Fibroblast of lung (primary cell): ENCODE data around the gene ACTN1.

ENCODE experiments used
- EZH2 ChIP-seq: IDR thresholded peaks from 2 replicates; pipeline ENCODE4 v1.5.1; 2012; ENCODE audit warnings: low read length, control low read depth, mild to moderate bottlenecking; ENCODE audit errors: missing control alignments
- TF ChIP-seq, protein P1 (sequence below), 2 donors: IDR thresholded peaks in 1 of 2; conservative IDR thresholded peaks in 1 of 2; 1 replicate in 1 of 2; 2 replicates in 1 of 2; pipeline ENCODE4 v1.5.1; 2011 to 2012; ENCODE audit warnings: low read length in 2 of 2, control low read depth in 1 of 2, inconsistent platforms in 1 of 2, low read depth in 1 of 2, mild to moderate bottlenecking in 1 of 2

DNA sequence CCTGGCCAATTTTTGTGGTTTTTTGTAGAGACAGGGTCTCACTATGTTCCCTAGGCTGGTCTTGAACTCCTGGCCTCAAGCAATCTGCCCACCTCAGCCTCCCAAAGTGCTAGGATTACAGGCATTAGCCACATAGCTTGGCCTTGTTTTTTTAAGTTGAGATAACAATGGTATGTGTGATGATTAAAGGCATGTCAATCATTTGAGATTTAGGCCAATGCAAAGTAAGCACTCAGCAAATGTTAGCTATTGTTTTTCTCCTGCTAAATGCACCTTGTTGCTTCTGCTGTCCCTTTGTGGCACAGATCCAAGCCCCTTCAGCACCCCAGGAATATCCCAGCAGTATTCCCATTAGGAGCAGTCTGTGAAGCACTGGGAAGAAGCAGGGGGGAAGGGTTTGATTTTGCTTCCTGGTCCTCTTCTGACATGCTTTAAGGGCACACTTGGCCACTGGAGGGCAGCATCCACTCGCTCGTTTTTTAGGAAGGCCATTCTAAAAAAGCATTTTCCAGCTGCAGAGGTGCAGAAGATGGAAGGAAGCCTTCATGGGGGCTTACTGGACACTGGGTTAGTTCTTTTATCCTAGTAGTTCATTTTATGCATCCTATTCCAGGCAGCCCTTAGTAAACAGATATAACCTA lies 116.0 kb downstream of the ACTN1 start:
- TF ChIP-seq, protein P1, sequence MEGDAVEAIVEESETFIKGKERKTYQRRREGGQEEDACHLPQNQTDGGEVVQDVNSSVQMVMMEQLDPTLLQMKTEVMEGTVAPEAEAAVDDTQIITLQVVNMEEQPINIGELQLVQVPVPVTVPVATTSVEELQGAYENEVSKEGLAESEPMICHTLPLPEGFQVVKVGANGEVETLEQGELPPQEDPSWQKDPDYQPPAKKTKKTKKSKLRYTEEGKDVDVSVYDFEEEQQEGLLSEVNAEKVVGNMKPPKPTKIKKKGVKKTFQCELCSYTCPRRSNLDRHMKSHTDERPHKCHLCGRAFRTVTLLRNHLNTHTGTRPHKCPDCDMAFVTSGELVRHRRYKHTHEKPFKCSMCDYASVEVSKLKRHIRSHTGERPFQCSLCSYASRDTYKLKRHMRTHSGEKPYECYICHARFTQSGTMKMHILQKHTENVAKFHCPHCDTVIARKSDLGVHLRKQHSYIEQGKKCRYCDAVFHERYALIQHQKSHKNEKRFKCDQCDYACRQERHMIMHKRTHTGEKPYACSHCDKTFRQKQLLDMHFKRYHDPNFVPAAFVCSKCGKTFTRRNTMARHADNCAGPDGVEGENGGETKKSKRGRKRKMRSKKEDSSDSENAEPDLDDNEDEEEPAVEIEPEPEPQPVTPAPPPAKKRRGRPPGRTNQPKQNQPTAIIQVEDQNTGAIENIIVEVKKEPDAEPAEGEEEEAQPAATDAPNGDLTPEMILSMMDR (conservative IDR thresholded peaks at IDR 0.05 in 1 of 2, IDR thresholded peaks at IDR 0.05 in 1 of 2; ENCODE audit: low read depth in 1 of 2, low read length in 2 of 2), result peak; percentile 76 to 86
- TF ChIP-seq EZH2, result no peak
